Esophagus mucosa (tissue), 1 donor: ENCODE results near the gene RASSF7. TPM values are rescaled to one million over a fixed set of nuclear protein-coding genes. Genes with fewer than 3 reads are reported as not detected.

ENCODE experiments used
- ATAC-seq: fragments of 200-7000 bp; cut with Tn5 transposase; one replicate; pipeline ENCODE4 v1.9.1; 2020
- total RNA-seq: library from RNA; stranded (reverse); gene quantifications from one replicate; pipeline ENCODE4 v1.2.4, GENCODE V29; 2023
- donor health status: DM: yes; HTN: yes; CAD: no.

RASSF7 gene
- total RNA-seq, 1 donor from 2014 or later, result 19.6 TPM

GRCh38 chr11:532986-533585 is 27.7 kb upstream of the RASSF7 start:
- no peak for ATAC-seq

GRCh38 chr11:533586-534395 is 27.0 kb upstream of the RASSF7 start:
- no peak for ATAC-seq

- ATAC-seq, result peak; percentile 68
These were observed 26.2 kb upstream of the RASSF7 start for GRCh38 chr11:534396-535209.

DNA sequence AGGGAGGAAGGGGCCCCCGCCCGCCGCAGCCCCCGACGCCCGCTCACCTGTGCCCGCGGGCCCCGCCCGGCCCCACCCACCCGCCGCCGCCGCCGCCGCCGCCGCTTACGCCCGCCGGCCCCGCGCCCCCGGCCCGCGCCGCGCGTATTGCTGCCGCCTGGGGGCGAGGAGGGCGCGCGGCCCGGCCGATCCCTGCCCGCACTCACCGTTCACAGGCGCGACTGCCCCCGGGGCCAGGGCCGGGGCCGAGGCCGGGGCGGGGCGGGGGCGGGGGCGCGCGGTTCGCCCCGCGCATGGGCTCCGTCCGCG is 25.6 kb upstream of the RASSF7 start:
- no peak for ATAC-seq

DNA sequence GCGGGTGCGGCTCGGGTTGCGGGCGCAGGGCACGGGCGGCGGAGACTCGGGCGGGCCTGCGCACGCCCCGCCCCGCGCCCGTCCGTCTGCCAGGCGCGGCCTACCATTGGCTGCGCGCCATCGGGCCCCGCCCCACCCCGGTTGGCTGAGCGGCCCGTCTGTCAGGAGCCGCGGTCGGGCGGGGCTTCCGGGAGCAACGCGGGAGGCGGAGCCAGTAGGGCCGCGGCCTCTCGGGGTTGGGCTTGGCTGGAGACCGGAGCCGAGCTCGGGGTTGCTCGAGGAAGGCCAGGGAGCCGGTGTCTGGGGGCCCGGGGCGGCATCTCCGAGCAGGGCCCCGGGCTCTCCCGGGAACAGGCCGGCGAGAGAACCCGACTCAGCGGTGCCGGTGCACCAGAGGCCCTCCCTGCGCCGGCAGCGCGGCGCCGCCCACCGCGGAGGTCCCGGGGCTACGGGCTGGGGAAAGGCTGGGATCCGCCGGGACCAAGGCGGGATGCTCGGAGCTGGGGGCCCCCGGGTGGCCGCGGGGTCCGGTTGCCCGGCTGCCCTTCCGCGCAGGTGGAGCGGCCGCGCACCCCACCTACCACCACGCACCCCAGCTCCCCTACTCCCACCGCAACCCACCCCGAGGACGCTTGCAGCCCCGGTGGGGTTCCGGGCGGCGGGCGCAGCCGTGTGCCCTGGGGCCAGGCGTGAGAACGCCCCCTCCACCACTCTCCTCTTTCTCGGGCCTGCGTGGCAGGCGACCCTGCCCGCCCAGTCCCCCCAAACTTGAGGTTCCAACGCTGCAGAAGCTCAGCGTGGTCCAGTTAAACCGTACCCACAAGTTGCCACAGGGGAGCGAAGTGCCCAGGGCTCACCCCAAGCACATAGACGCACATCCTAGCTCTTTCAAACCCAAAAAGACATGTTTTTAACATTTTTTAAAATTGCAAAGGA is 25.0 kb upstream of the RASSF7 start, which contains the start of gene HRAS:
TSS of gene HRAS (minus strand) at position 58 of the 936 bp plus-strand sequence.
- ATAC-seq, result peak; percentile 81

- ATAC-seq, result peak; percentile 35
These were observed 23.7 kb upstream of the RASSF7 start, which contains the start of gene LRRC56 for GRCh38 chr11:536841-537621. Gene LRRC56 (plus strand): TSS chr11:537527. CDS start chr11:540685, 3,158 bp downstream.

- ATAC-seq, result no peak
These were observed 22.9 kb upstream of the RASSF7 start for GRCh38 chr11:537622-538430.

DNA sequence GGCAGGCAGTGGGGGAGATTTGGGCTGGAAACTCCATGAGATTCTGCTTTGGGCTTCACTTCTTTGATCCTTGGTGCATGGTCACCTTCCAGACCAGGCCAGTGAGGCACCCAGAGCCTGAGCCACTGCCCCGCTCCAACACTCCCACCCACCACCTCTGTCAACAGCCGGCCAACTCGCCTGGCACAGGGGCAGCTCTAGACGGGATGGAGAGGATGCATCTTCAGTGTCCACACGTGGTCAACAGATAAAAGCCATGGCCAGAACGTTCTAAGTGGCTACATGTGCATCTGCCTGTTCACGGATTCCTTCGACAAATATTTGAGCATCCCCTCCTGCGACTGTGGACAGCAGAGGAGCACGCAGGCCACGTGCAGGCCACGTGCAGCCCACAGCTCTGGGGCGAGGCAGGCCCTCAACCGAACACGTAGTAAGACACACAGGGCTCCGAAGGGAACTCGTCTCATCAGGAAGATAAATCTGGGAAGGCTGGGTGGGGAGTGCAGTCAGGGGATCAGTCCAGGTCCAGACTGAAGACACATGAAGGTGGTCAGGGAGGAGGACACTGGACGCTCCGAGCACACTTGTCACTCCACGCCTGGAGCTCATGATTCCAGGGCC is 22.2 kb upstream of the RASSF7 start:
- no peak for ATAC-seq

GRCh38 chr11:539971-540481 is 20.7 kb upstream of the RASSF7 start:
- no peak for ATAC-seq

DNA sequence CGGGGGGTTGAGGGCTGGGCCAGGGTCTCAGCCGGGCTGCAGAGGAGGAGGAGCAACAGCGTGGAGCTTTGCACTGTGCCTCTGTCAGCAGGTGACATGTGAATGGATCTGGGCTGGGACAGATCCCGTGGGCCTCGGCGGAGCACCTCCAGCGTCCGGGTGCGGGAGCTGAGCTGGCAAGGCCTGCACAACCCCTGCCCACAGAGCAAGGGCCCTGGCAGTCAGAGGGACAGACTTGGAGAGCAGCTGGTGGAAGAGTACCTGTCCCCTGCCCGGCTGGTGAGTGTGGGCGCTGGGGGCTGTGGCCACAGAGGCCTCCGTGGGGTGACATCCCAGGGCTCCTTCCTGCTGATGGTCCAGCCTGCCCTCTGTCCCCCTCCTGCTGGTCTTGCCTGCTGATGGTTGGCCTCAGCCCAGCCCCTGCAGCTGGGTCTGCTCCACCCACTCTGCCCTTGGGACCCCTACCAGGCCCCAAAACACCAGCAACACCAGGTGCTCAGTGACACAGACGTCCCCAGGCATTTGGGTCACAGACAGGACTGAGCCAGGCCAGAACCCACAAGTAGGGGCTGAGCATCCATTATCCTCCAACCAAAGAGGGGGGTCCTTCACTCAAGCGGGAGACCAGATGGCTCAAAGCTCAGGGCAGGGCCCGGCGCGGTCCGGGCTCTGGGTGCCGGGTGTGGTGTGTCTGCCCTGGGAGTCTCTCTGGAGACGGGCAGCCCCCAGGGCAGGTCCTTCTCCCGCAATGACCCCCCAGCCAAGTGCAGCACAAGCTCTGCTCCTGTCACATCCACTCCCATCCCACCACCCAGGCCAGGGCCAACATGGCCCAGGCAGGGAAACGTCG is 20.0 kb upstream of the RASSF7 start:
- no peak for ATAC-seq

DNA sequence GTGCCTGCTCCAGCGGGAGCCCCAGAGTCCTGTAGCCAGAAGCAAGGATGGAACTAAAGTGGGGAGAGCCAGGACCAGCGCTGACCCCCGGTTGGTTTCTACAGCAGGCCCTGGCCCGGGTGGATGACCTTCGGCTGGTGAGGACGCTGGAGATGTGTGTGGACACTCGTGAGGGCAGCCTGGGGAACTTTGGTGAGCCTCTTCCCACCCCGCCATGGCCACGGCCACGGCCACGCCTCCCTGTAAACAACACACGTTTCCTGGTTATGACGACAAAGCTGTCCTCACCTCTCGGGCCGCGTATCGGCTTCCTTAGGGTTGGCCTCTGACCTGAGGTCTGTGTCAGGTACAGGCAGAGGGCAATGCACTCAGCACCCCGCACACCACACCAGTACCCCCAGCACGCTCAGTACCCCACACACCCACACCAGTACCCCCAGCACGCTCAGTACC is 19.3 kb upstream of the RASSF7 start:
- ATAC-seq, result no peak

DNA sequence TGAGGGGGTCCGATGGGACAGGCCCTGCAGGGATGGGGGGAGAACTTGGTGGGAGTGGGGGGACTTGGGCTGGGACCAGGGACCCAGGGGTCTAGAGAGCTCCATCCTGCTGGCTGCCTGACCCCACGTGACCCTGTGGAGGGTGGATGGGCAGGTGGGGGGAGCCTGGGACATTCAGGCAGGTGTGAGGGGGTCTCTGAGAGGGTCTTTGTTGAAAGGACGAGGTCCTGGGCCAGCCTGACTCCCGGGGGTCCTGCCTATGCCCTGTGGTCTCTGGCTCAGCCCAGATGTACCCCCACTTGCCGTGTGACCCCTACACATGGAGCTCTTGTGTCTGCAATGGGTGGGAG is 16.0 kb upstream of the RASSF7 start:
- peak; percentile 3 for ATAC-seq

GRCh38 chr11:545171-545570 is 15.6 kb upstream of the RASSF7 start:
- no peak for ATAC-seq

DNA sequence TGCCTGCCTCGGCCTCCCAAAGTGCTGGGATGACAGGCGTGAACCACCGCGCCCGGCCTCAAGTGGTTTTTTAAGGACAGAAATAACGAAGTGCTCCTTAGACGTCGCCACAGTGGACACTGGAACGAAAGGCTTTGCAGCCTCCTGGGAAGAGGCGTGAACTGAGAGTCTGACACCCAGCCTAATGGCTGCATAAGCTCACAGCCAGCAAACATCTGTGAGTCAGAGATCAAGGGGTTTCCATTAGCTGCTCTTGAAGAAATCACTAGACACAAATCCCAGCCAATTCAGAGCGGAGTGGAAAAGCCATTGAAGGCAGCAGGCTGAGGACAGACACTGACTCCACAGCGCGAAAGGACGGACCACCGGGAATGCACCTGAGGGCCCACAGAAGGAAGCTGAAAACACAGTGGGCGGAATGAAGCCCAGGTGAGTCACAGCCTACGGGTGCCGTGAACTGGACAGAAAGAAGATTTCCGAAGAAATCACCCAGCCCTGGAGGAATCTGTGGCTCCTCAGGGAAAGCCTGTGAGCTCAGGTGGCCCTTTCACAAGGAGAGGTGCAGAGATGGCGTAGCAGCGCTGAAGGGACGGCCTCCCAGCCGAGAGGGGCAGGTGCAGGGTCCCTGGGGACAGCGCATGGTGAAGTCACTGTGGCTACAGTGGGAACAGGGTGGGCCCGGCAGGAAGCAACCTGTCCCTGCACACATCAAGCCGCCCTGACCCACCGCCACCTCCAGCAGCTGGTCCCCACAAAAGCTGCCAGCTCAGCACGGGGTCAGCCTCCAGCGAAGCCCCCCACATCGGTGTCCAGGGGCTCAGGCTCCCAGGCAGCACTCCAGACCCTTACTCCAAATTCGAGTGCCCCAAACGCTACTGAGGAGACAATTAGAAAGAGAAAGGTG is 11.8 kb upstream of the RASSF7 start:
- ATAC-seq, result no peak

GRCh38 chr11:550021-550745 is 10.6 kb upstream of the RASSF7 start:
- no peak for ATAC-seq

DNA sequence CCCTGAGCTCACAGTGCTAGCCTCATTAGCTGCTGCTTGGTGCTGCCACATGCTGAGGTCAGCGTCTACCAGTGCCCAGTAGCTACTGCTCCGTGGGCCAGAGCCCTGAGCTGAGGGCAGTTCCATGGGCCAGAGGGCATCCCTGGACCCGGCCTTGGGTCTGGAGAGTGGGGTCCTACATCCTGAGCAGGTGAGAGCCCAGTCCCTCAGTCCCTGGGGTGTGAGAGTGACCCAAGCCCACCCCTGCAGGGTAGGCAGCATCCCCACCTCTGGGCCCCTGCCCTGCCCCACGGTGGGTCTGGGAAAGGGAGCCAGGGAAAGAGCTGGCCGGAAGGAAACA is 10.1 kb upstream of the RASSF7 start:
- ATAC-seq, result no peak

GRCh38 chr11:551131-551530 is 9.6 kb upstream of the RASSF7 start:
- no peak for ATAC-seq
